Tibial artery (tissue), 4 donors: ENCODE data around the gene RASSF9.

Source experiments
- DNase-seq, 2 donors: peaks; one replicate each; pipeline ENCODE4 v3.0.0-alpha.2; 2019
- H3K27ac ChIP-seq, 2 donors: fragments of 200-600 bp; sonication (generic) in 1 of 2; 1 replicate in 1 of 2; 2 replicates in 1 of 2; pipeline ENCODE4 v1.5.1; 2018 to 2019; ENCODE audit warnings: mild to moderate bottlenecking in 1 of 2
- H3K27me3 ChIP-seq, 2 donors: fragments of 200-600 bp; sonication (generic) in 1 of 2; one replicate each; pipeline versions ENCODE4 v1.5.1 to v1.6.0; 2016 to 2019
- H3K36me3 ChIP-seq, 3 donors: fragments of 200-600 bp; sonication (generic) in 2 of 3; one replicate each; pipeline ENCODE4 v1.5.1; 2016 to 2019; ENCODE audit warnings: mild to moderate bottlenecking in 2 of 3
- H3K4me1 ChIP-seq, 4 donors: fragments of 200-600 bp; sonication (generic) in 2 of 4; 1 replicate in 3 of 4; 2 replicates in 1 of 4; pipeline ENCODE4 v1.5.1; 2016 to 2019
- H3K4me3 ChIP-seq, 2 donors: fragments of 200-600 bp; sonication (generic) in 1 of 2; 1 replicate in 1 of 2; 2 replicates in 1 of 2; pipeline ENCODE4 v1.5.1; 2018 to 2019; ENCODE audit warnings: mild to moderate bottlenecking in 2 of 2
- H3K9me3 ChIP-seq, 3 donors: fragments of 200-600 bp; sonication (generic) in 1 of 3; one replicate each; pipeline ENCODE4 v1.5.1; 2016 to 2019
- CTCF ChIP-seq, 2 experiments: fragments of 200-600 bp in 1 of 2; fragments of 450-650 bp in 1 of 2; IDR thresholded peaks; one replicate each; pipeline ENCODE4 v1.5.1; 2017 to 2019; ENCODE audit warnings: antibody characterized with exemption in 2 of 2, mild to moderate bottlenecking in 1 of 2, moderate library complexity in 1 of 2
- intact Hi-C: fragments of 100-400 bp; cut with DNase I; formaldehyde crosslinking; loops from one replicate; pipeline ENCODE4 v1.15.0; 2023; ENCODE audit warnings: low total_unique reads

Gene RASSF9

DNA sequence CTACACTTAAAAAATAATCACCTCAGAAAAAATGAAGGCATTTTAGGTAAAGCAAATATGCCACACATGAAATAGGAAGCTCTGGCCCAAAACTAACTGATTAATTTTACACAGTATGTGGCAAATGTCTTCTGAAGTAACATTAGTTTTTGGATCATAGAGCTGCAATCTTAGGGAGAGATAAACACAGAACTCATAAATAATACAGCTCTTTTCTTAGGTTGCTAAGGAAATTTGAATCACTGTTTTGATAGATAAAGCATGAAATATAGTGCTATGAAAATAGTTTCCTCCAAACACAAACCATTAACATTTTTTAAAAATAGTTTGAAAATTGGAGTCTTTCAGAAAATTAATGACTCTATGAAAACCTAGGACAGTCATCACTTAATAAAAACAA is 15.0 kb downstream of the RASSF9 start:
- H3K4me1 ChIP-seq = peaks cover 0 to 19% (median 4%) of the 10 kb centered on the region in 4 donors
- TF ChIP-seq CTCF (IDR thresholded peaks at IDR 0.05) = no peak
- H3K36me3 ChIP-seq = no peaks in the 10 kb centered on the region
- H3K4me3 ChIP-seq = no peak overlapping the region
- no peaks in the 10 kb centered on the region for H3K9me3 ChIP-seq
- peak overlapping the region; percentile 22 to 37 for H3K27ac ChIP-seq
- intact Hi-C loops = no loop called here
- no peaks in the 10 kb centered on the region for H3K27me3 ChIP-seq
- DNase-seq = no peak

DNA sequence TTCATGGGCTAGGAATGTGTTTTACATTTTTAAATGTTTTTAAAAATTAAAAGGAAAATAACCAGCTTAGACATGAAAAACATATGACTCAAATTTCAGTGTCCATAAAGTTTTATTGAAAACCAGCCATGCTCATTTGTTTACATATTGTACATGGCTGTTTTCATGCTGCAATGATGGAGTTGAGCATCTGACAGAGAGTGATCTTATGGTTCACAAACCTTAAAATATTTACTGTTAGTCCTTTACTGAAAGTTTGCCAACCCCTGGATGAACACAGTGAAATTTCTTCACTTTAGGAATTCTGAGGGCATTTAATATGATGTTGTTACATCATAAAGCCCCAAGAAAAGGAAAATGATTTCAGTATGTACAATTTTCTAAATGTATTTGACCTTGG is 16.1 kb downstream of the RASSF9 start:
- Histone ChIP-seq H3K27me3 (no peaks in the 10 kb centered on the region), H3K9me3 (no peaks in the 10 kb centered on the region), H3K4me3 (no peak overlapping the region), H3K4me1 (peaks cover 0 to 19% (median 6%) of the 10 kb centered on the region in 4 donors), H3K27ac (no peak overlapping the region), H3K36me3 (no peaks in the 10 kb centered on the region)
- intact Hi-C loops = no loop called here
- no peak for DNase-seq
- TF ChIP-seq CTCF (IDR thresholded peaks at IDR 0.05) = no peak

DNA sequence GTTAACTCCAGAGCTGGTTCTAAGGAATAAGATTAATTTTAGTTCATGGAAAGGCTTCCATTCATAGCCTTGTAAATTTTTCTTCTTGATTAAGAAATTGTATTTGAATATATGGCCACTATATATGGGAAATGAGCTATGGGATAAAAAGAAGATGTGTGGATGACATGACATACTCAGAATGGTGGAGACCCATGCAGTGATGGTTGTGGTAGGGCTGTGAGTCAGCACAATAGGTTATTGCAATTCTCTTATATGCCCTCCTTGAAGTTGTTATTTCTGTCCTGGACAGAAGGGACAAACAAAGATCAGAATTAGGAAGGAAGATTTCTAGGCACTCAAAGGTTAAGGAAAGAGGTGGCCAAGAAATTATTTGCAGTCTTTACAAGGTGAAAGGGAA is 21.5 kb downstream of the RASSF9 start:
- DNase-seq = no peak
- intact Hi-C loops = no loop called here
- no peaks in the 10 kb centered on the region for H3K27me3 ChIP-seq
- no peak overlapping the region for H3K27ac ChIP-seq
- TF ChIP-seq CTCF (IDR thresholded peaks at IDR 0.05) = no peak
- H3K4me3 ChIP-seq = no peak overlapping the region
- peaks cover 0 to 9% (median 5%) of the 10 kb centered on the region in 4 donors for H3K4me1 ChIP-seq
- H3K36me3 ChIP-seq = no peaks in the 10 kb centered on the region
- H3K9me3 ChIP-seq = no peaks in the 10 kb centered on the region

DNA sequence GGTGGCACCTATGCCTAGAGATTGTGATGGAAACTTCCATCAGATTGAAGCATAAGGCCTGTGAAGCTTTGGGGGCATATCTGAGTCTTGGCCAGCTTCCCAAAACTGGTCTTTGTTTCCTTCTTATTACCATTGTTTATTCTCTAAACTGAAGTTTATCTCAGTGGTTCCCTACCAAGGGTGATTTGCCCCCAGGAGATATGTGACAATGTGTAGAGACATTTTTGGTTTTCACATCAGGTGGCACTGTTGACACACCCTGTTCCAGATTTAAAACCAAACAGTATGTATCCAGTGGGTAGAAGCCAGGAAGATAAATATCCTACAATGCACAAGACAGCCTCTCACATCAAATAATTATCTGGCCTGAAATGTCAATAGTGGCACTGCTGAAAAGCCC is 22.1 kb downstream of the RASSF9 start:
- intact Hi-C loops = no loop called here
- no peak for DNase-seq
- Histone ChIP-seq H3K27me3 (no peaks in the 10 kb centered on the region), H3K9me3 (no peaks in the 10 kb centered on the region), H3K4me3 (no peak overlapping the region), H3K4me1 (peaks cover 0 to 9% (median 5%) of the 10 kb centered on the region in 4 donors), H3K27ac (no peak overlapping the region), H3K36me3 (no peaks in the 10 kb centered on the region)
- TF ChIP-seq CTCF (IDR thresholded peaks at IDR 0.05) = no peak

- Histone ChIP-seq H3K27me3 (no peaks in the 10 kb centered on the region), H3K4me1 (peaks cover 0 to 9% (median 1%) of the 10 kb centered on the region in 4 donors), H3K4me3 (no peak overlapping the region), H3K36me3 (peaks cover 14 to 16% (median 15%) of the 10 kb centered on the region in 3 donors), H3K9me3 (no peaks in the 10 kb centered on the region), H3K27ac (no peak overlapping the region)
- no peak for TF ChIP-seq CTCF (IDR thresholded peaks at IDR 0.05)
- DNase-seq = no peak
- intact Hi-C loops = no loop called here
Observed at GRCh38 chr12:85809500-85809899, 26.7 kb downstream of the RASSF9 start.

- H3K36me3 ChIP-seq = peaks cover 17 to 18% (median 17%) of the 10 kb centered on the region in 3 donors
- no peak overlapping the region for H3K4me3 ChIP-seq
- no peaks in the 10 kb centered on the region for H3K9me3 ChIP-seq
- DNase-seq = no peak
- H3K27ac ChIP-seq = no peak overlapping the region
- no peaks in the 10 kb centered on the region for H3K27me3 ChIP-seq
- H3K4me1 ChIP-seq = peaks cover 0 to 9% (median 0%) of the 10 kb centered on the region in 4 donors
- intact Hi-C loops = no loop called here
- no peak for TF ChIP-seq CTCF (IDR thresholded peaks at IDR 0.05)
Observed at GRCh38 chr12:85807730-85808129, 28.5 kb downstream of the RASSF9 start.
